Measurements from ENCODE around the gene AKAP13. TPM values are rescaled to one million over a fixed set of nuclear protein-coding genes. Genes with fewer than 3 reads are reported as not detected.

The AKAP13 gene
- total RNA-seq, 6 donors from 2014 or later, result 329 to 1,278 (median 748) TPM

- Histone ChIP-seq H3K27me3 (no peaks in the 10 kb centered on the region), H3K9me3 (no peaks in the 10 kb centered on the region), H3K36me3 (peaks cover 0 to 6% (median 3%) of the 10 kb centered on the region in 4 donors), H3K4me3 (no peak overlapping the region), H3K27ac (peak overlapping the region in 1 of 4 donors; percentile 57), H3K4me1 (peaks cover 45 to 59% (median 52%) of the 10 kb centered on the region in 4 donors)
- ATAC-seq (ENCODE audit: low FRiP score in 2 of 2), result no peak
- no peak for DNase-seq
- TF ChIP-seq CTCF (IDR thresholded peaks at IDR 0.05) (no peak), POLR2A (IDR thresholded peaks at IDR 0.05) (no peak)
Observed at GRCh38 chr15:85633859-85634258, 253.5 kb downstream of the AKAP13 start.

GRCh38 chr15:85636351-85636750 is 255.9 kb downstream of the AKAP13 start:
- peaks cover 0 to 25% (median 10%) of the 10 kb centered on the region in 4 donors for H3K36me3 ChIP-seq
- DNase-seq (no peak), ATAC-seq (ENCODE audit: low FRiP score in 2 of 2) (no peak)
- 86 to 91% methylated on average over 4 of the region's 4 CpGs for WGBS, 2 donors
- H3K27ac ChIP-seq, result peak overlapping the region in 1 of 4 donors; percentile 10
- no peaks in the 10 kb centered on the region for H3K9me3 ChIP-seq
- H3K27me3 ChIP-seq, result no peaks in the 10 kb centered on the region
- H3K4me1 ChIP-seq, result peaks cover 38 to 58% (median 53%) of the 10 kb centered on the region in 4 donors
- H3K4me3 ChIP-seq, result no peak overlapping the region
- no peak for TF ChIP-seq EP300 (IDR thresholded peaks at IDR 0.05)
- no peak for TF ChIP-seq POLR2A (IDR thresholded peaks at IDR 0.05)
- TF ChIP-seq CTCF (IDR thresholded peaks at IDR 0.05), result no peak
- no peak for TF ChIP-seq POLR2AphosphoS5 (IDR thresholded peaks at IDR 0.05)

- TF ChIP-seq EP300 (IDR thresholded peaks at IDR 0.05), result no peak
- TF ChIP-seq POLR2AphosphoS5 (IDR thresholded peaks at IDR 0.05), result peak in 1 of 2 donors; percentile 9
- Histone ChIP-seq H3K9me3 (no peaks in the 10 kb centered on the region), H3K27me3 (no peaks in the 10 kb centered on the region), H3K4me1 (peaks cover 35 to 58% (median 37%) of the 10 kb centered on the region in 4 donors), H3K36me3 (peaks cover 0 to 49% (median 25%) of the 10 kb centered on the region in 4 donors), H3K27ac (peak overlapping the region in 3 of 4 donors; percentile 6 to 14 (median 13)), H3K4me3 (no peak overlapping the region)
- ATAC-seq (ENCODE audit: low FRiP score in 2 of 2), result peak; percentile 50 to 86
- DNase-seq, result no peak
- 51 to 68% methylated on average over 3 of the region's 3 CpGs for WGBS, 2 donors
Observed at GRCh38 chr15:85639752-85640381, 259.5 kb downstream of the AKAP13 start.

- H3K36me3 ChIP-seq, result peaks cover 6 to 70% (median 38%) of the 10 kb centered on the region in 4 donors
- DNase-seq (no peak), ATAC-seq (ENCODE audit: low FRiP score in 2 of 2) (no peak)
- peak overlapping the region; percentile 5 to 72 (median 61) for H3K27ac ChIP-seq
- H3K27me3 ChIP-seq, result no peaks in the 10 kb centered on the region
- H3K4me1 ChIP-seq, result peaks cover 37 to 70% (median 41%) of the 10 kb centered on the region in 4 donors
- no peak overlapping the region for H3K4me3 ChIP-seq
- TF ChIP-seq POLR2A (IDR thresholded peaks at IDR 0.05), result no peak
- no peak for TF ChIP-seq POLR2AphosphoS5 (IDR thresholded peaks at IDR 0.05)
- TF ChIP-seq CTCF (IDR thresholded peaks at IDR 0.05), result no peak
- TF ChIP-seq EP300 (IDR thresholded peaks at IDR 0.05), result no peak
- 79 to 88% methylated on average over 5 of the region's 5 CpGs for WGBS, 2 donors
- no peaks in the 10 kb centered on the region for H3K9me3 ChIP-seq
Observed at GRCh38 chr15:85642065-85642692, 261.8 kb downstream of the AKAP13 start.

GRCh38 chr15:85642693-85643066 is 262.3 kb downstream of the AKAP13 start:
- peaks cover 37 to 75% (median 44%) of the 10 kb centered on the region in 4 donors for H3K4me1 ChIP-seq
- 64 to 68% methylated on average over 6 of the region's 6 CpGs for whole genome bisulfite sequencing, 2 donors
- H3K9me3 ChIP-seq, result no peaks in the 10 kb centered on the region
- ATAC-seq (ENCODE audit: low FRiP score in 2 of 2), result peak; percentile 38 to 81
- peaks cover 6 to 75% (median 42%) of the 10 kb centered on the region in 4 donors for H3K36me3 ChIP-seq
- no peaks in the 10 kb centered on the region for H3K27me3 ChIP-seq
- no peak overlapping the region for H3K4me3 ChIP-seq
- TF ChIP-seq CTCF (IDR thresholded peaks at IDR 0.05) (peak in 2 of 6 experiments; percentile 4 to 13), POLR2A (IDR thresholded peaks at IDR 0.05) (no peak)
- no peak for DNase-seq
- peak overlapping the region; percentile 5 to 72 (median 61) for H3K27ac ChIP-seq
